ENCODE data around the gene RBM43. TPM values are rescaled to one million over a fixed set of nuclear protein-coding genes. Genes with fewer than 3 reads are reported as not detected.

RBM43 gene
- total RNA-seq, 1 experiment from 2014 or later: 3.0 TPM

DNA sequence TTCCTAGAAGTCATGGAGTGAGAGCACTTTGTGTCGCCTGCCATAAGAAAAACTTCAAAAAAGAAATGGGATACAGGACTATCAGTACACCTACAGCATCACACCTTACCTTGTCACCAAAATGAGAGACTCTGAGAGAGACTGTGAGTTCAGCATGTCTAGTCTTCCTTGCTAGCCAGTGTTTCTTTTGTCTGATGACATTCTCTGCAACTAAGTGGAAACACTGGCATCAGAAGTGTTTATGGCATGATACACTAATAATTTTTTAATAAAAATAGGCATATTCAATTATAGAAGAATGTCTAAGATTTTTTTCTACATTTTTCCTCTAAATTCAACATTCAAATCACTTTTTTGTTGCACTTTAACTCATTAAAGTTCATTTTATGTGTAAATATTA lies 9.0 kb downstream of the RBM43 start:
- peaks cover 28% of the 10 kb centered on the region for H3K36me3 Mint-ChIP-seq (ENCODE audit: insufficient read depth, unreplicated experiment)
- TF ChIP-seq, protein P1, sequence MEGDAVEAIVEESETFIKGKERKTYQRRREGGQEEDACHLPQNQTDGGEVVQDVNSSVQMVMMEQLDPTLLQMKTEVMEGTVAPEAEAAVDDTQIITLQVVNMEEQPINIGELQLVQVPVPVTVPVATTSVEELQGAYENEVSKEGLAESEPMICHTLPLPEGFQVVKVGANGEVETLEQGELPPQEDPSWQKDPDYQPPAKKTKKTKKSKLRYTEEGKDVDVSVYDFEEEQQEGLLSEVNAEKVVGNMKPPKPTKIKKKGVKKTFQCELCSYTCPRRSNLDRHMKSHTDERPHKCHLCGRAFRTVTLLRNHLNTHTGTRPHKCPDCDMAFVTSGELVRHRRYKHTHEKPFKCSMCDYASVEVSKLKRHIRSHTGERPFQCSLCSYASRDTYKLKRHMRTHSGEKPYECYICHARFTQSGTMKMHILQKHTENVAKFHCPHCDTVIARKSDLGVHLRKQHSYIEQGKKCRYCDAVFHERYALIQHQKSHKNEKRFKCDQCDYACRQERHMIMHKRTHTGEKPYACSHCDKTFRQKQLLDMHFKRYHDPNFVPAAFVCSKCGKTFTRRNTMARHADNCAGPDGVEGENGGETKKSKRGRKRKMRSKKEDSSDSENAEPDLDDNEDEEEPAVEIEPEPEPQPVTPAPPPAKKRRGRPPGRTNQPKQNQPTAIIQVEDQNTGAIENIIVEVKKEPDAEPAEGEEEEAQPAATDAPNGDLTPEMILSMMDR (IDR thresholded peaks at IDR 0.05; ENCODE audit: unreplicated experiment): no peak
- DNase-seq (ENCODE audit: unreplicated experiment): no peak
- H3K4me3 Mint-ChIP-seq (ENCODE audit: unreplicated experiment): no peak overlapping the region
- intact Hi-C loops (cut with micrococcal nuclease): no loop called here
- POLR2A ChIA-PET: no interaction called here
- H3K4me1 Mint-ChIP-seq (ENCODE audit: insufficient read depth, unreplicated experiment): peaks cover 25% of the 10 kb centered on the region
- CTCF ChIA-PET: no interaction called here
- no peaks in the 10 kb centered on the region for H3K27me3 Mint-ChIP-seq (ENCODE audit: insufficient read depth, unreplicated experiment)
- no TSS peak for BruUV-seq (replicated peaks)
- H3K9me3 Mint-ChIP-seq (ENCODE audit: unreplicated experiment): no peaks in the 10 kb centered on the region
- peak overlapping the region; percentile 84 for H3K27ac Mint-ChIP-seq (ENCODE audit: low read depth, unreplicated experiment)

- H3K27ac Mint-ChIP-seq (ENCODE audit: low read depth, unreplicated experiment): peak overlapping the region; percentile 84
Observed at GRCh38 chr2:151251012-151251411, 10.7 kb downstream of the RBM43 start.

GRCh38 chr2:151247432-151247831 lies 14.2 kb downstream of the RBM43 start:
- H3K4me3 Mint-ChIP-seq (ENCODE audit: unreplicated experiment): no peak overlapping the region
- no peaks in the 10 kb centered on the region for H3K27me3 Mint-ChIP-seq (ENCODE audit: insufficient read depth, unreplicated experiment)
- H3K36me3 Mint-ChIP-seq (ENCODE audit: insufficient read depth, unreplicated experiment): peaks cover 23% of the 10 kb centered on the region
- BruUV-seq (replicated peaks): no TSS peak
- no peak overlapping the region for H3K27ac Mint-ChIP-seq (ENCODE audit: low read depth, unreplicated experiment)
- POLR2A ChIA-PET: interaction anchor here (0.7 to 2.5 kb wide), 2 partner anchors 15 to 665 kb away, joined by 5 to 7 read pairs; partner anchors contain the start of gene RBM43
- no peaks in the 10 kb centered on the region for H3K9me3 Mint-ChIP-seq (ENCODE audit: unreplicated experiment)
- H3K4me1 Mint-ChIP-seq (ENCODE audit: insufficient read depth, unreplicated experiment): peaks cover 13% of the 10 kb centered on the region
- CTCF ChIA-PET: interaction anchor here (0.5 to 1.2 kb wide), 4 partner anchors 9 to 1448 kb away, joined by 3 to 9 read pairs (median 3); no protein-coding TSS in a partner anchor
- no peak for DNase-seq (ENCODE audit: unreplicated experiment)
- TF ChIP-seq, protein P1 (IDR thresholded peaks at IDR 0.05; ENCODE audit: unreplicated experiment): no peak
- intact Hi-C loops (cut with micrococcal nuclease): no loop called here

More at GRCh38 chr2:151251012-151251411, 10.7 kb downstream of the RBM43 start:
- BruUV-seq (replicated peaks): no TSS peak
- no peak overlapping the region for H3K4me3 Mint-ChIP-seq (ENCODE audit: unreplicated experiment)
- DNase-seq (ENCODE audit: unreplicated experiment): peak; percentile 49
- POLR2A ChIA-PET: interaction anchor here (0.7 to 2.2 kb wide), 4 partner anchors 10 to 40 kb away, joined by 3 to 12 read pairs (median 6); partner anchors contain the start of gene RBM43
- no peaks in the 10 kb centered on the region for H3K27me3 Mint-ChIP-seq (ENCODE audit: insufficient read depth, unreplicated experiment)
- intact Hi-C loops (cut with micrococcal nuclease): no loop called here
- H3K36me3 Mint-ChIP-seq (ENCODE audit: insufficient read depth, unreplicated experiment): peaks cover 23% of the 10 kb centered on the region
- no peaks in the 10 kb centered on the region for H3K9me3 Mint-ChIP-seq (ENCODE audit: unreplicated experiment)
- peaks cover 25% of the 10 kb centered on the region for H3K4me1 Mint-ChIP-seq (ENCODE audit: insufficient read depth, unreplicated experiment)
- TF ChIP-seq, protein P1 (IDR thresholded peaks at IDR 0.05; ENCODE audit: unreplicated experiment): no peak
- CTCF ChIA-PET: interaction anchor here (0.8 to 3.9 kb wide), 2 partner anchors 12 to 145 kb away, joined by 3 to 31 read pairs; no protein-coding TSS in a partner anchor

GRCh38 chr2:151246152-151246551 lies 15.5 kb downstream of the RBM43 start:
- intact Hi-C loops (cut with micrococcal nuclease): no loop called here
- POLR2A ChIA-PET: interaction anchor here (2.5 kb wide), 1 partner anchor 16 kb away, joined by 7 read pairs; the partner anchor contains the start of gene RBM43
- no peak for DNase-seq (ENCODE audit: unreplicated experiment)

More at GRCh38 chr2:151246152-151246551, 15.5 kb downstream of the RBM43 start:
- Mint-ChIP-seq H3K27ac (ENCODE audit: low read depth, unreplicated experiment) (no peak overlapping the region), H3K4me1 (ENCODE audit: insufficient read depth, unreplicated experiment) (peaks cover 6% of the 10 kb centered on the region), H3K4me3 (ENCODE audit: unreplicated experiment) (no peak overlapping the region), H3K9me3 (ENCODE audit: unreplicated experiment) (no peaks in the 10 kb centered on the region), H3K27me3 (ENCODE audit: insufficient read depth, unreplicated experiment) (no peaks in the 10 kb centered on the region), H3K36me3 (ENCODE audit: insufficient read depth, unreplicated experiment) (peaks cover 12% of the 10 kb centered on the region)
- CTCF ChIA-PET: interaction anchor here (1.2 kb wide), 1 partner anchor 7 kb away, joined by 9 read pairs; no protein-coding TSS in a partner anchor
- no TSS peak for BruUV-seq (replicated peaks)
- TF ChIP-seq, protein P1 (IDR thresholded peaks at IDR 0.05; ENCODE audit: unreplicated experiment): no peak

Measured in MCF 10A (cell line).